IMR-90 (cell line): Measurements from ENCODE around the gene CSNK1D.

Experiments used
- MAFK ChIP-seq: IDR thresholded peaks from 2 replicates; pipeline ENCODE4 v1.6.1; 2012; ENCODE audit warnings: low read depth, low read length, improper control_type of control experiment
- RFX5 ChIP-seq: IDR thresholded peaks from 2 replicates; pipeline ENCODE4 v1.8.0; 2012; ENCODE audit warnings: low read depth, mild to moderate bottlenecking, low read length, moderate library complexity
- TF ChIP-seq, protein P1 (sequence below): conservative IDR thresholded peaks from 2 replicates; pipeline ENCODE4 v1.5.1; 2012; ENCODE audit warnings: mild to moderate bottlenecking, low read depth, low read length, improper control_type of control experiment

DNA sequence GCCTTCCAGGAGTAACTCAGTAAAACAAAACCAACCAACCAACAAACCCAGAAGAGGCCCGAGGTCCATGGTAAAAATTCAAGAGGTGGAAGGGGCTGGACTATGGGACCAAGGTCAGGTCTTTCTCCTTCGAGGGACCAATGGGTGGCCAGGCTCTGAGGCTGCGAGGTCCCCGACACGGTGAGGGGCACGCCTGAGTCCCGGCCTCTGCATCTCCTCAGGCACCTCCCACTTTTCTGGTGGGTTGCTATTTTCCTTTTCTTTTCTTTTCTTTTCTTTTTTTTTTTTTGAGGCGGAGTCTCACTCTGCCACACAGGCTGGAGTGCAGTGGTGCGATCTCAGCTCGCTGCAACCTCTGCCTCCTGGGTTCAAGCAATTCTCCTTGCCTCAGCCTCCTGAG is 26.0 kb upstream of the CSNK1D start:
- TF ChIP-seq, protein P1, sequence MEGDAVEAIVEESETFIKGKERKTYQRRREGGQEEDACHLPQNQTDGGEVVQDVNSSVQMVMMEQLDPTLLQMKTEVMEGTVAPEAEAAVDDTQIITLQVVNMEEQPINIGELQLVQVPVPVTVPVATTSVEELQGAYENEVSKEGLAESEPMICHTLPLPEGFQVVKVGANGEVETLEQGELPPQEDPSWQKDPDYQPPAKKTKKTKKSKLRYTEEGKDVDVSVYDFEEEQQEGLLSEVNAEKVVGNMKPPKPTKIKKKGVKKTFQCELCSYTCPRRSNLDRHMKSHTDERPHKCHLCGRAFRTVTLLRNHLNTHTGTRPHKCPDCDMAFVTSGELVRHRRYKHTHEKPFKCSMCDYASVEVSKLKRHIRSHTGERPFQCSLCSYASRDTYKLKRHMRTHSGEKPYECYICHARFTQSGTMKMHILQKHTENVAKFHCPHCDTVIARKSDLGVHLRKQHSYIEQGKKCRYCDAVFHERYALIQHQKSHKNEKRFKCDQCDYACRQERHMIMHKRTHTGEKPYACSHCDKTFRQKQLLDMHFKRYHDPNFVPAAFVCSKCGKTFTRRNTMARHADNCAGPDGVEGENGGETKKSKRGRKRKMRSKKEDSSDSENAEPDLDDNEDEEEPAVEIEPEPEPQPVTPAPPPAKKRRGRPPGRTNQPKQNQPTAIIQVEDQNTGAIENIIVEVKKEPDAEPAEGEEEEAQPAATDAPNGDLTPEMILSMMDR: no peak
- TF ChIP-seq MAFK: no peak
- TF ChIP-seq RFX5: no peak
